Tibial artery (tissue), 4 donors: ENCODE results near the gene GRWD1.

Experiments used
- DNase-seq, 2 donors: peaks; one replicate each; pipeline ENCODE4 v3.0.0-alpha.2; 2019
- H3K27ac ChIP-seq, 2 donors: fragments of 200-600 bp; sonication (generic) in 1 of 2; 1 replicate in 1 of 2; 2 replicates in 1 of 2; pipeline ENCODE4 v1.5.1; 2018 to 2019; ENCODE audit warnings: mild to moderate bottlenecking in 1 of 2
- H3K27me3 ChIP-seq, 2 donors: fragments of 200-600 bp; sonication (generic) in 1 of 2; one replicate each; pipeline versions ENCODE4 v1.5.1 to v1.6.0; 2016 to 2019
- H3K36me3 ChIP-seq, 3 donors: fragments of 200-600 bp; sonication (generic) in 2 of 3; one replicate each; pipeline ENCODE4 v1.5.1; 2016 to 2019; ENCODE audit warnings: mild to moderate bottlenecking in 2 of 3
- H3K4me1 ChIP-seq, 4 donors: fragments of 200-600 bp; sonication (generic) in 2 of 4; 1 replicate in 3 of 4; 2 replicates in 1 of 4; pipeline ENCODE4 v1.5.1; 2016 to 2019
- H3K4me3 ChIP-seq, 2 donors: fragments of 200-600 bp; sonication (generic) in 1 of 2; 1 replicate in 1 of 2; 2 replicates in 1 of 2; pipeline ENCODE4 v1.5.1; 2018 to 2019; ENCODE audit warnings: mild to moderate bottlenecking in 2 of 2
- H3K9me3 ChIP-seq, 3 donors: fragments of 200-600 bp; sonication (generic) in 1 of 3; one replicate each; pipeline ENCODE4 v1.5.1; 2016 to 2019
- intact Hi-C: fragments of 100-400 bp; cut with DNase I; formaldehyde crosslinking; loops from one replicate; pipeline ENCODE4 v1.15.0; 2023; ENCODE audit warnings: low total_unique reads
- TF ChIP-seq, protein P1 (sequence below), 2 experiments: fragments of 200-600 bp in 1 of 2; fragments of 450-650 bp in 1 of 2; IDR thresholded peaks; one replicate each; pipeline ENCODE4 v1.5.1; 2017 to 2019; ENCODE audit warnings: antibody characterized with exemption in 2 of 2, mild to moderate bottlenecking in 1 of 2, moderate library complexity in 1 of 2

GRWD1 gene

DNA sequence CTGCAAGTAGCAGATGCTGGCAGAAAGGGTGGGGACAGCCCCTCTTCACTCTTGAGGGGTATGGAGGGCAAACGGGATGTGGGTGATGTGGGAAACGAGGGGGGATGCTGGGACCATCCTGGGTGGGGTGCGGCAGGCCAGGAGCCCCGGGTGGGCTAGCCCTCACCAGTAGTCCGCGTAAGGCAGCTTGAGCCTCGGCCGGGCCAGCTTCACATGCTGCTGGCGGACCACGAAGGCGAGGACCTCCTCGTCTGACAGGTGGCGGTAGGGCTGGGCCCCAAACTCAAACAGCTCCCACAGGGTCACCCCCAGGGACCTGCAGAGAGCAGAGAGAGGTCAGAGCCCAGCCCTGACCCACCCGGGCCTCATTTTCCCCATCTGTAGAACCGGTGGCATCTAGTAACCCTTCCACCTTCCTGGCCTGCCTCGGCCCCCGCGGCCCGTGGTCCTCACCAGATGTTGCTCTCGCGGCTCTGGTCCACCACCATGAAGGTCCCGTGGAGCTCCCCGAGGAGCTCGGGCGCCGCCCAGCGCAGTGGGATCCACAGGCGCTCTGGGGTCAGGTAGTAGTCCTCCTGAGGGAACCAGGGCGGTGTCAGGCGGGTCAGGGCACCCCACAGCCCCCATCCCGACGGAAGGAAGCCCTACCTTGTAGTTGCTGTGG lies 55.2 kb downstream of the GRWD1 start:
- H3K4me1 ChIP-seq, result peaks cover 0 to 27% (median 12%) of the 10 kb centered on the region in 4 donors
- H3K36me3 ChIP-seq, result no peaks in the 10 kb centered on the region
- no peak overlapping the region for H3K4me3 ChIP-seq
- TF ChIP-seq, protein P1, sequence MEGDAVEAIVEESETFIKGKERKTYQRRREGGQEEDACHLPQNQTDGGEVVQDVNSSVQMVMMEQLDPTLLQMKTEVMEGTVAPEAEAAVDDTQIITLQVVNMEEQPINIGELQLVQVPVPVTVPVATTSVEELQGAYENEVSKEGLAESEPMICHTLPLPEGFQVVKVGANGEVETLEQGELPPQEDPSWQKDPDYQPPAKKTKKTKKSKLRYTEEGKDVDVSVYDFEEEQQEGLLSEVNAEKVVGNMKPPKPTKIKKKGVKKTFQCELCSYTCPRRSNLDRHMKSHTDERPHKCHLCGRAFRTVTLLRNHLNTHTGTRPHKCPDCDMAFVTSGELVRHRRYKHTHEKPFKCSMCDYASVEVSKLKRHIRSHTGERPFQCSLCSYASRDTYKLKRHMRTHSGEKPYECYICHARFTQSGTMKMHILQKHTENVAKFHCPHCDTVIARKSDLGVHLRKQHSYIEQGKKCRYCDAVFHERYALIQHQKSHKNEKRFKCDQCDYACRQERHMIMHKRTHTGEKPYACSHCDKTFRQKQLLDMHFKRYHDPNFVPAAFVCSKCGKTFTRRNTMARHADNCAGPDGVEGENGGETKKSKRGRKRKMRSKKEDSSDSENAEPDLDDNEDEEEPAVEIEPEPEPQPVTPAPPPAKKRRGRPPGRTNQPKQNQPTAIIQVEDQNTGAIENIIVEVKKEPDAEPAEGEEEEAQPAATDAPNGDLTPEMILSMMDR (IDR thresholded peaks at IDR 0.05), result no peak
- peak in 1 of 2 donors; percentile 63 for DNase-seq
- intact Hi-C loops, result no loop called here
- no peak overlapping the region for H3K27ac ChIP-seq
- peaks cover 0 to 60% of the 10 kb centered on the region in 2 donors for H3K27me3 ChIP-seq
- H3K9me3 ChIP-seq, result no peaks in the 10 kb centered on the region

DNA sequence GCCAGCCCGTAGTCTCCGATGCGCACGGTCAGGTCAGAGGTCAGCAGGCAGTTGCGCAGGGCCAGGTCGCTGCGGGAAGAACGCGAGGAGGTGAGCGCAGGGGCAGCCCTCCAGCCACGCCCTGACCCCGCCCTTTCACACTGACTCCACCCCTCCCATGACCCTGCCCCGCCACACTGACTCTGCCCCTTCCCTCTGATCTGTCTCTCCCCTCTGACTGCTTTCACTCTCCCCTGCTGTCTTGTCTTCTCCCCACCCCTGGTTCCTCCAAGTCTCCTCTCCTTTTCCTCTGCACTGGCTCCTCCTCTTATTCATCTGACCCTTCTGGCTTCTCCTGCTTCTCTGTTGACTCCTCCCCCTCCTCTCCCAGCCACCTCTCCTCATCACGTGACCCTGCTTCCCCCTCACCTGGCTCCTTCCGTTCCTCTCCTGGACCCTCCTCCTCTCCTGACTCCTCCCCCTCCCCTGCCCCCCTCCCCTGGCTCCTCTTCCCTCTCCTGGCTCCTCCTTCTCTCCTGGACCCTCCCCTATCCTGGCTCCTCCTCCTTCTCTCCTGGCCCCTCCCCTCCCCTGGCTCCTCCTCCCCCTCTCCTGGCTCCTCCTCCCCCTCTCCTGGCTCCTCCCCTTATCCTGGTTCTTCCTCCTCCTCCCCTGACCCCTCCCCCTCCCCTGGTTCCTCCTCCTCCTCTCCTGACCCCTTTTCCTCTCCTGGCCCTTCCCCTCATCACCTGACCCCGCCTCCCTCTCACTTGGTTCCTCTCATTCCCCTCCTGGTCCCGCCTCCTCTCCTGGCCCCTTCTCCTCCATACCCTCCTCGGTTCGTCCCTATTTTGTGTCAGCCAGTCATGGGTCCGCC lies 55.9 kb downstream of the GRWD1 start:
- intact Hi-C loops, result no loop called here
- Histone ChIP-seq H3K4me3 (no peak overlapping the region), H3K9me3 (no peaks in the 10 kb centered on the region), H3K36me3 (no peaks in the 10 kb centered on the region), H3K4me1 (peaks cover 0 to 27% (median 12%) of the 10 kb centered on the region in 4 donors), H3K27ac (no peak overlapping the region), H3K27me3 (peaks cover 0 to 59% of the 10 kb centered on the region in 2 donors)
- TF ChIP-seq, protein P1 (IDR thresholded peaks at IDR 0.05), result no peak
- DNase-seq, result peak in 1 of 2 donors; percentile 80

DNA sequence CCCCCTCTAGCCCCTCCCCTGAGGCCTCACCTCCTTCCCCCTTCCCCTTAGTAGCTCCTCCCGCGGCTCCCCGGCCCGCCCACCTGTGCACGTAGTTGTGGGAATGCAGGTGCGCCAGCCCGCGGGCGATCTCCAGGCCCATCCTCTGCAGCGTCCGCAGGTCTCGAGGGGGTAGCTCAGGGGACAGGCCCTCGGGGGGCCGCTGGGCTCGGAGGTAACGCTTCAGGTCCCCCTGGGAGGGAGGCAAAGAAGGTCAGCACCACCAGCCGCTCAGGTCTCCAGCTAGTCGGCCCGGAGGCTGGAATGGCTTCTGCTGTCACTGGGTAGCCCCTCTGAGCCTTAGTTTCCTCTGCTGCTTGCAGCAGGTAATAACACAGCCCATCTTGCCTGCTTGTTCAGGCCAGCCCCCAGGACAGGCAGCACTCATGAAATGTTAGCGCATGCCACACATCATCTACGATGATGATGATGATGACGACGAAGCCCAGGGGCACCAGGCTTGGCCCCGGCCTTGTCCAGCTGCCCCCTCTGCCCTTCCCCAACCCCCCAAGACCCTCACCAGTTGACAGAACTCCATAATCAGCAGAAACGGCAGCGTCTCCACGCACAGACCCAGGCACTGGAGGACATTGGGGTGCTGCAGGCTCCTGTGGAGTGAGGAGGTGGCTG lies 56.7 kb downstream of the GRWD1 start:
- Histone ChIP-seq H3K27ac (no peak overlapping the region), H3K9me3 (no peaks in the 10 kb centered on the region), H3K4me1 (peaks cover 0 to 24% (median 12%) of the 10 kb centered on the region in 4 donors), H3K36me3 (no peaks in the 10 kb centered on the region), H3K4me3 (no peak overlapping the region), H3K27me3 (peaks cover 0 to 52% of the 10 kb centered on the region in 2 donors)
- no peak for DNase-seq
- TF ChIP-seq, protein P1 (IDR thresholded peaks at IDR 0.05), result no peak
- intact Hi-C loops, result no loop called here

DNA sequence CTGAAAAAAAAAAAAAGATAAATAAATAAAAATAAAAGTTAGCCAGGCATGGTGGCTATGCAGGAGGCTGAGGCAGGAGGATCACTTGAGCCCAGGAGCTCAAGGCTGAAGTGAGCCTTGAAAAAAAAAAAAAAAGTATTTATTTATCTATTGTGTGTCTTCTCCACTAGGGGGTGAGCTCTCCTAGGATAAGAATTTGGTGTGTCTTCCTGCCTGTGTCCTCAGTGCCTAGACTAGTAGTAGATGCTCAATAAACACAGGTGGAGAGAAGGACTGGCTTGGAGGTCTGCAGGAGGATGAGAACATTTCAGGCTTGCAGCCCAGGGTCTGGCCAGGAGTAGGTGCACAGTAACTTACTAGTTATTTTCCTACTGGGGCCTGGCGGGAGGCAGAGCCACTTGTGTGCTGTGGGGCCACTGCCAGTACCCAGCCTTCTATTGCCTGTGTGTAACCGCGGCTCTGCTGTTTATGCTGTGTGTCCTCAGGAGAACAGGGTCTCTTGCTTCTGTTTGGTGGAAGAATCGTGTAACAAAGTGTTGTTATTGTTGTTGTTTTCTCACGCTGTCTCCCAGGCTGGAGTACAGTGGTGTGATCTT lies 60.5 kb downstream of the GRWD1 start:
- H3K36me3 ChIP-seq, result no peaks in the 10 kb centered on the region
- H3K4me1 ChIP-seq, result peaks cover 0 to 19% (median 11%) of the 10 kb centered on the region in 4 donors
- H3K27me3 ChIP-seq, result peaks cover 0 to 47% of the 10 kb centered on the region in 2 donors
- no peak overlapping the region for H3K27ac ChIP-seq
- intact Hi-C loops, result no loop called here
- peak in 1 of 2 donors; percentile 59 for DNase-seq
- H3K9me3 ChIP-seq, result no peaks in the 10 kb centered on the region
- TF ChIP-seq, protein P1 (IDR thresholded peaks at IDR 0.05), result peak; percentile 27 to 38
- no peak overlapping the region for H3K4me3 ChIP-seq
